HG02885 (cell line): ENCODE data around the gene KCNN3.

Experiments used
- ATAC-seq: cut with Tn5 transposase; IDR thresholded peaks from one replicate; pipeline ENCODE4 v1.9.1; 2021; ENCODE audit warnings: mild to moderate bottlenecking; ENCODE audit not compliant: unreplicated experiment, poor library complexity

The KCNN3 gene

DNA sequence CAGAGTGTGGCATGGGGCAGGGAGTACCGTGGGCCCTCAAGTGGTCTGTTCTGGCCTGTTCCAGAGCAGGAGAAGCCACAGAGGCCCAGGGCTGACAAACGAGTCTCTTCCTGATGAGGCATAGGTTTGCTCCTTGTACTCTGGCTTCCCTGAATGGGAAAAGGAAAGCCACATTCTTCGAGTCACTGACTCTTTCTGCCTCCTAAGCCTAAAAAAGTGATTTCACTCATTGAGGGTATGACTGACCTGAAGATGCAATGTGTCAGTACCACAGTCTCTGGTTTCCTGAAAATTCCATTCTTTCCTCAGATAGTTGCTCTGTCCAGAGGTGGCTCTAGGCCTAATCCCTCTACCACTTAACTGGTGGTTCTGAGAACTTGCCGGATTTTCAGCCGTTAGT lies 92.3 kb downstream of the KCNN3 start:
- ATAC-seq: no peak

DNA sequence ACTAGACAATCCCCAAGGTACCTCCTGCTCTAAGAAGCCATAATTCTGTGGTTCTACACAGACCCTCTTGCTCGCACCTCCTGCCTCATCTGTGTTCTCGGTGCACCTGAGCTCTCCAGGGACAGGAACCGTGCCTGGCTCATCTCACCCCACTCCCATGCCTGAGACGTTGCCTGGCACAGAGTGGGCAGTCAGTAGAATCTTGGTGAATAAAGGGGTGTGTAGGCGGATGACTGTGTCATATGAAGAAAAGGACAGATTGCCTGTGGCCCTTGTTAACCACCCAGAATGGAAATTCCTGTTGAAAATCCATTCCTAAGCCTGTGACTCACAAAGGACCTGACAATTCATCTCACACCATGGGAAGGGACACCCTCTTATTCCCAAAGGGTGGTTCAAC lies 92.9 kb downstream of the KCNN3 start:
- ATAC-seq: no peak

DNA sequence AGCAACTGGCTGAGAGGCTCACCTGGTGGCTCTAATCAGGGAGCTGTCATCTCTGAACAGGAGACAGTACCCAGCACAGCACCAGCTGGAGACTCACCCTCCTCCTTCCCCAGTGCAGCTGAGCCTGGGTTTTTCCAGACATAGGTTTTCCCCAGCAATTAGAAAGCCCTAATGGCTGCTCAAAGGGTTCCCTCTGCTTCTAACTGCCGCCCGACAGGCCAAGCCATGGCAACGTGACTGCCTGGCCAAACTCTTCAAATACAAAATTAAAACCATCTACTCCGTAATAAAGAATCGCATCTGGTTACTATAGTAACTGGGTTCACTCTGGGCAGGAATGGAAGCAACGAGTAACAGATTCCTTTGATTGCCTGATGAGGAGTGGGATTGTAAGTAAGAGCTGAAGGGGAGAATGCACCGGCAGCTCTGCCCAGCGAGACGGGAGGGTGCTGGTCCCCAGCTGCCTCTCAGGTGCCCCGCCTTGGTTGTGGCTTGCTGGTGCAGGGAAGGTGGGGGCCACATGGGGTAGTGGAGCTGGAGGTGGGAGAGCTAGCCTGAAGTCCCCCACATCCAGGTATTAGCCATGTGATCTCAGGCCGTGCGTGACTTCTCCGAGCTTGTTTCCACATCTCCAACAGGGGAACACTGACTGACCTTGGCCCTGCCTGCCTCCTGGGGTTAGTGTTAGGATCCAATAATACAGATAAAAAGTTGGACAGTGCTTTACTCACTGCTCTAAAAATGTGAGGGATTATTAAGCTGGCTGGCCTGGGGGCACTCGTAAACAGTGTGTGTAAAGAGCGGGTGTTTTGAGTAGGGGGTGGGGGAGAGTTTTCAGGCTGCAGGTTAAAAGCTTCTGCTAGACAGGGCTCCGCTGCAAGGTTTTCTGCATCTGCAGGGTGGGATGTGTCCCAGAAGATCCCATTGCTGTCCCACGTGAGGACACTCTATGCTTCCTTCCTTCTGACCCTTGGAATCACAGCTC lies 94.2 kb downstream of the KCNN3 start:
- no peak for ATAC-seq

DNA sequence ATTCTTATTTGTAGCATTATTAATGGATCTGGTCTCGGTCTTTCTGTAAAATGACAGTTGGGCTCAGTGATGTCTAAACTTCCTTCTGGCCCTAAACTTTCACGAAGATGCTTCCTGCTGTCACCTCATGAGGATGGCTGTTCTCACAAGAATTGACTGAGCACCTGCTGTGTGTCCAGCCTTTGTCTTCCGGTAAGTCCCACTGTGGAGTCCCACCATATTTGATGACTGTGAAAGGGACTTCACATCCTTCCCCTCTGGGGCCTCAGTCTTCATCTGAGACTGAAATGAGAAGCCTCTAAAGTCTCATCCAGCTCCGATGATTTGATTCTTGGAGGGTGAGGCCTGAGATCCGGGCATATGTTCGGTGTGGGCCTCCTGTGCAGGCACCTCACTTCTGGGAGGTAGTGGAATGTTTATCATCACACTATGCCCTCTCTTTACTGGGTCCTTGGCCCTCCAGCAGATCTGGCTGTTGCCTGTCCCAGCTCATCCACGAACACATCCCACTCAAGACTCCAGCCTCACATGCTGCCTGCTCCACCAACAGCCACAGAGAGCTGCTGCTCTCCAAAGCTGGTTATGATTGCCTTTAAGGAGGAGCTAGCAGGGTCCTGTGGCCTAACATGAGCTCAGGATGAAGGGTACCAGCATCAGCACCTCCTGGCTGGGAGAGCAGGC lies 95.8 kb downstream of the KCNN3 start:
- no peak for ATAC-seq

DNA sequence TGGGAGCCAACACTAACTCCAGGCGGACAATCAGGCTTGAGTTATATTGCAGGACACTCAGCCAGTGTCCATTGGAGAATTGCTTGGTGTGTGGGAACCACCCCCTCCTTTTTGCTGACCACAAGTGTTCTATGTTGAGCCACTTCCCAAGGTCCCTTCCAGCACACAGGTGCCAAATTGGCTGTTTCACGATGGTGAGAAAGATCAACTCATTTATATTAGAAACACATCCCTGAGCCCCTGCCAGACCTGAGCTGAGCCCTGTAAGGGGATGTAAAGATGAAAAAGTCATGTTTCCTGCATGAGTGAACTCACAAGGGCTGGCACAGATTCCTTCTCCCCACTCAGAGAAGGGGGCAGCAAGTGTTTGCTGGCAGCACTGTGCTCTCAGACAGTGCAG lies 96.5 kb downstream of the KCNN3 start:
- no peak for ATAC-seq

DNA sequence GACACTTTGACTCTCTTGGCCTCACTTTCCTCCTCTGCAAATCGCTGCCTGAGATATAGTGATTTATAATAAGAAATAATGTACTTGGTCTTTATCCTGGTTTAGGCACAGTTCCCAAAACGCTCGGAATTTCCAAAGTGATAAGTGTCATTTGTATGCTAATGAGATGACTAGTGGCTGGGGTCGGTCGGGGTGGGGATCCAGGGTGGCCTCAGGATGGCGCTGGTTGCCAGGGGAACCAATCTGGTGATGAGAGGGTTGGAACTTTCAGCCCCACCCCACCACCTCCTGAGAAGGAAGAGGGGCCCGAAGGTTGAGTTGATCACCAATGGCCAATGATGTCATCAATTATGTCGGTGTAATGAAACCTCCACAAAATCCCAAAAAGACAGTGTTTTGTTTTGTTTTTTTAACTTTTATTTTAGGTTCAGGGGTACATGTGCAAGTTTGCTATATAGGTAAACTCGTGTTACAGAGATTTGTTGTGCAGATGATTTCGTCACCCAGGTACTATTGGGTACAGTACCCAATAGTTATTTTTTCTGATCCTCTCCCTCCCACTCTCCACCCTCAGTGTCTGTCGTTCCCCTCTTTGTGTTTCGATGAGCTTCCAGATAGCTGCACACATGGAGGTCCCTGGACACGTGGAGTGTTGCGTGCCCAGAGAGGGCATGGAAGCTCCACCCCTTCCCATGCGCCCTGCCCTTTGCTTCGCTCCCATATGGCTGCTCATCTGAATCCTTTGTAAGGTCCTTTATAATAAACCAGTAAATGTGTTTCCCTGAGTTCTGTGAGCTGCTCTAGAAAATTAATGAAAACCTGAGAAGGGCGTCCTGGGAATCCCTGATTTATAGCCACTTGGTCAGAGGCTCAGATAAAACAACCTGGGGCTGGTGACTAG lies 97.2 kb downstream of the KCNN3 start:
- ATAC-seq: no peak

DNA sequence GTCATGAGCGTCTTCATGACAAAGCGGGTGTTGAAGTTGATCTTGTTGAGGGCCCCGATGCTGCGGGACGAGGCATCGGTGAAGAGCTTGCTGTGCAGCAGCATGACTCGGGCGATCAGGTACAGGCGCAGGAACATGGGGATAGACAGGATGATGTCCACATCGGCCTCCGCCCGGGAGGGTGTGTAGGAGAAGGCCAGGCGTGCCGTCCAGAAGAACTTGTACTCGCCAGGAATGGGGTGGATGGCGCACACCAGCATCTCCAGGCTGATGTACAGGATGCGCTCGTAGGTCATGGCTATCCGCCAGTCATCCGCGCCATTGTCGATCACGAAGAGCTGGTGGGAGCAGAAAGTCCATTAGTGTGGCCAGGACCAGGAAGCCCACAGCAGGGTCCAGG lies 98.0 kb downstream of the KCNN3 start:
- ATAC-seq: no peak

DNA sequence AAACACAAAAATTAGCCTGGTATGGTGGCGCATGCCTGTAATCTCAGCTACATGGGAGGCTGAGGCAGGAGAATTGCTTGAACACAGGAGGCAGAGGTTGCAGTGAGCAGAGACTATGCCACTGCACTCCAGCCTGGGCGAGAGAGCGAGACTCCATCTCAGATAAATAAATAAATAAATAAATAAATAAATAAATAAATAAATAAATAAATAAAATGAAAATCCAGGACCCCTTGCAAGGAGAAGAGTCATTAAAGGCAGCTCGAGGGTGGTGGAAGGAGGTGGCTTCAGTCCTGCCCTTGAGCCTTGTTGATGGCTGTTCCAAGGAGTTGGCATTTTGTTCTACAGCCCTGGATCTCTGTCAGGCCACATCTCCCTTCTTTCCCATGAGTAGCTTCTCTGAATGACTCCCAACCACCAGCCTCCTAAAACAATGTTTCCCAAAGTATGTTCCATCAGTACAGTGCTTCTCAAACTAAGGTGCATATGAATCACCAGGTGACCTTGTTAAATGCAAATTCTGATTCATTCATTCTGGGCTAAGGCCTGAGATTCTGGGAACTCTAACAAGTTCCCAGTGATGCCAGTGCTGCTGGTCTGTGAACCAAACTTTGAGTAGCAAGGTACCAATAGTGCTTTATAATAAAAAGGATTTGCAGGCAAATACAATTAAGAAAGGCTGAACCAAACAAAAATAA lies 99.0 kb downstream of the KCNN3 start:
- no peak for ATAC-seq

DNA sequence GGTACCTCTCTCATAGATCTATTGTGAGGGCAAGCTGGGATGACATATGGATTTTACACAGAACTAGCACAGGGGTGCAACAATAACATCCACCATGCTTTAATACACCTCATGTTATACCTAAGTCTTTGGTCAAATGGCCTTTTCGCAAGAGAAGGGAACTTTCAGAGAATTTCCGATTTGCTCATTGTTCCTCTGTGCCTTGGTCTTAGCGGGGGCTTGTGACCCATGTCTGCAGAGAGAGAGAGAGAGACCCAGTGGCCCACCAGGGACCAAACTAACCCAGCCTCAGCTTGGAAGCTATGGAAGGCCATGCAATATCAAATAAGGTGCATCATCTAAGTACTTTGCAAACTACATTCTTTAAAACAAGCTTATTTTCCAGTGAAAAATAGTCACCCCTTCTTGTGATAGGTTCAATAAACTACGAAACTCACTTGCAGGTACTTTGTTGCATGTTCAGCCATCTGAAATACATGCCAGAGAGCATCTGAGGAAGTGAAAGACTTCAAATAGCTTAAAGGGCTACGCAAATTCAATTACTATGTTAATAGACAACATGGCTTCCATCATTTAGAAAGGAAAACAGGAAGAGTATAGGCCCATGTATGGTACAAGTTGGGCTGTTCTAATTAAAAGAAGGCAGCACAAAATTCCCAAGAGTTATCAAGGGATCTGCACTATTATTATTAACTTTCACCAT lies 100.7 kb downstream of the KCNN3 start:
- no peak for ATAC-seq

DNA sequence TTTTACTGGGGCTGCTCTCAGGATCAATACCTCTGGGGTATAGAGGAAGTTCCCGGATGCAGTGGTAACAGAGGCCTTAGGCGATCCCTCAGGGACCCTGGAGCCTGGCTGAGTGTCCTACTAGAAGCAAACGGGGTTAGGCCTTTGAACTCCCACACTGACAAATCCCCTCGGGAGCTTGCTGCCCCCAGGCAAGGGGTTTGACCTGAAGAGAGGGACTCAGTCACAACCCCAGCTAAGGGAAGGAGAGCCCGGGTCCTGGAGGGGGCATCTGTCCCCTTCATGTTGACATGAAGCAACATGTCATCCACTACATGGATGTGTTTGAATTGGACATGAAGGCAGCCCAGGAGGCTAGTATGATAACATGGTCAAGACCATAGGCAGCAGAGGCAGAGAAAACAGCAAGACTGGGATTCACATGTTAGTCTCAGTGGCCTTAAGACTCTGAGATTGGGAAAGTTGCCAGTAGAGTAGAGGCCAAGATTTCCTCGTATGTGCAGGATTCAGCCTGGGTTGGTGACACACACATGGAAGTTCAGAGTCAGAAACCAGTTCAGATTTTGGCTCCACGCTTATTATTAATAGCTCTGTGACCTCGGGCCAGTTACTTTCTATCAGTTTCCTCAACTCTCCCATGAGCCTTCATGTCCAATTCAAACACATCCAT lies 101.5 kb downstream of the KCNN3 start:
- no peak for ATAC-seq

DNA sequence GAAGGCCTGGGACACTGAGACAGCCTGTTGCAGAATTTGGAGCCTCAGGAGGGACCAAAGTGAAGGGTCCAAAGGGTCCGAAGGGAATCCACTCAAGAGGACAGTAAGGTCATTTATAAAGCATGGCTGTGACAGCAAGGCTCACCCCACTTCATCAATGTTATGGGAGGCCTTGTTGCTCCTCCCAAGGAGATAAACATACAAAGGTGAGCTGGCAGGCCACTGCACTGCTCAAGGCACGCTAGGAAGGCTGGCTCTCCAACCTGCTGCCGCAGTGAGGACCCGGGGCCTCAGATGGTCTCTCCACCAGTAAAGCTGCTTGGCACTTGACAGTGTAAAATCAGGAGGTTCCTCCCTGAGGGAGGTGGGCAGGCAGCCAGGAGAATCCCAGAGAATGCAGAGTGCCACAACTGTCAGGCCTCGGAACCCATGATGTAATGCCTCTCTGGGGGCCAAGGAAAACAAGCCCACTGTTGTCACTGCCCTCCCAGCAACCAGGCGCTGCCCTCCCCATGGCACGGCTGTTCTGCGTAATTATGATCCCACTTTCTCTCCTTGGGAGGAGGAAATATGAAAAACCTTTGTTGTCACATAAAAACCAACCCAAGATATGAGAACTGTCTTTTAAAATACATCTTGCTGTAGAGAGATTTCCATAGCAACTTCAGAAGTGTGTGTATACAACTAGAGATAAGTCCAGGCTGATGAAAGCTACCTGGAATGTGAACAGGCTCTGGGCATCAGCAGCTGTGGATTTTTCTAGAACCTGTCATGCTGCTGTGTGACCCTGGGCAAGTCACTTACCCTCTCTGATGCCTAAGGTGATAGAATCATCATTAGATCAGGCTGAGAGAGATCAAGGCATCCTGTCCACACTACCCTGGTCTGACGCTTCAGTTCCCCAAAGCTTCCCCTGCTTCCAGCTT lies 102.5 kb downstream of the KCNN3 start:
- no peak for ATAC-seq

DNA sequence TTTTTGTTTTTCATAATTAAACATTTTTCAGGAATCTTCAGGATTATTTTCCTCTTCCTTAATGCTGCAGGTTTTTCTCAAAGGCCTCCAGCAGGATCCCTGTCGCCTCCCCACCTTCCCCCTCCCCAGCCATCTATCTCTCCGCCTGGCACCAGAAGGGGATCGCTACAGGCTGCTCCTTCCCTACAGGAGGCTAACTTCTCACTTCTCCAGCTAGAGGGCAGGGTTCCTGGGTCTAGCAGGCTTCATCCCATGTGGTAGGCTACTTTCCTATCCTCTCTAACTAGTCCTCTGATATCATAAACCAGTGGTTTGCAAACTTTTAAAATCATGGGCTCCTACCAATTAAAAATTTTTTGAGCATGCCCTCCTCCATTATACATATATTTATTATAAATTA lies 104.1 kb downstream of the KCNN3 start:
- ATAC-seq: no peak

DNA sequence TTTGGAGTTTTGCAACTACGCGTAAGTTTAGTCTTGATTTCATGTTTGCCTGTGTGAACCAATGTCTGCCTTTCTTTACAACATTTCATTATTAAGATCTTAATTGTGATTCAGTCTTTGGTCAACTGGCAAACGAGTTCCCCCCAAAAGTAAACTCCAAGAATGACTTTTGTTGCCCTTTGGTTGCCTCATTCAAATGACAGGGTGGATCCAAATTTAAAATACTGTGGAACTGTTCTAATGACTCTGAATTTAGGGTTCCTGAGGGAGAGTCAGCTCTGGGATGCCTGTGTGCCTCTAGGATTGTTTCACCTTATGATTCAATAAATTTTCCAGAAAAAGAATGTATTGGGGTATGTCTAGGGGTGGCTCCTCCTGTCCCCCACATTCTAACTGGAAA lies 105.3 kb downstream of the KCNN3 start:
- ATAC-seq: no peak

DNA sequence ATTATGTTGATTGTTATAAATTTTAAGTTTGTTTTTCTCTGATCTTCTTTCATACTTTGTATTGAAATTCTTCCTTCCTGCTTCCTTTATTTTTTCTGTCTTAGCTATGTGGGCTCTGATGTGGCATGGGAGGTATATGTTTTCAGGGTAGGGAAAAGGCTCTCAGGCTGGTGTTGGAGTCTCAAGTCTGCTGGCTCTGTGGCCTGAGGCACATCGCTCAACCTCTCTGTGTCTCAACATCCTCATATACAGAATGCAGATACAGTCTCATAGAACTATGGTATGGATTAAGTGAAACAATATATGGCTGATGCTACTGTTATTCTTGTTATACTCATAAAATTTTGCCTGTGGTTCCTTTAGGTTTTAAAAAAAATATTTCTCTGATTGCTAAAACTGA lies 105.9 kb downstream of the KCNN3 start:
- no peak for ATAC-seq

DNA sequence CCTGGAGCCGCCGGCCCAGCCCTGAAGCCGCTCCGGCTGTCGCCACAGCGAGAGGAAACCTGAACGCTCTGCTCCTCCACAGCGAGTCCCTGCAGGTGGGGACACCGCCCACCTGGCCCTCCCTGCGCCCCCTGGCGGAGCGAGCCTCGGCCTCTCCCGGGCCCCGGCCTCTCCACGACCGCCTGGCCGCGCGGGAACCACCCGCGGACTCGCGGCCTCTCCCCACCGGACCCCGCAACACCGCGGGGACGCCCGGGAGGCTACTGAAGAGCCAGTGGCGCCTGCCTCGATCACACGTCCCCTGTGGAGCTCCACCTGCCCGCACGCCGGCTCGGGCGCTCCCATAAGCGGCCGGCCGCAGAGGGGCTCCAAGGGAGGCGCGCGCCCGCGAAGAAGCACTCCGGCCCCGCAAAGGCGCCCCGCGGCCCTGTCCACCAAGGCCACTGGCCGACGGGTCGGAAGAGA lies 109.6 kb downstream of the KCNN3 start:
- ATAC-seq: peak; percentile 76

DNA sequence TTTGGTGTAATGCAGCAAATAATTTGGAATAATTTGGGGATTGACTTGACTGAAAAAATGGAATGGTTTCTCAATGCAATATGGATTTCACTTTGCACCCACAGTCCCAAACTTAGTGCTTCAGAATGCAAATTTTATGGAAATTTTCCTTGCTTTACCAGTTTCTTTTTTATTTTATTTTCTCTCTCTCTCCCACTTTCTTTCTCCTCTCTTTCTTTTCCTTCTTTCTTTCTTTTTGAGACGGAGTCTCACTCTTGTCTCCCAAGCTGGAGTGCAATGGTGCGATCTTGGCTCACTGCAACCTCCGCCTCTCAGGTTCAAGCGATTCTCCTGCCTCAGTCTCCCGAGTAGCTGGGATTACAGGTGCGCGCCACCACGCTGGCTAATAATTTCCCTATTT lies 110.3 kb downstream of the KCNN3 start:
- no peak for ATAC-seq

DNA sequence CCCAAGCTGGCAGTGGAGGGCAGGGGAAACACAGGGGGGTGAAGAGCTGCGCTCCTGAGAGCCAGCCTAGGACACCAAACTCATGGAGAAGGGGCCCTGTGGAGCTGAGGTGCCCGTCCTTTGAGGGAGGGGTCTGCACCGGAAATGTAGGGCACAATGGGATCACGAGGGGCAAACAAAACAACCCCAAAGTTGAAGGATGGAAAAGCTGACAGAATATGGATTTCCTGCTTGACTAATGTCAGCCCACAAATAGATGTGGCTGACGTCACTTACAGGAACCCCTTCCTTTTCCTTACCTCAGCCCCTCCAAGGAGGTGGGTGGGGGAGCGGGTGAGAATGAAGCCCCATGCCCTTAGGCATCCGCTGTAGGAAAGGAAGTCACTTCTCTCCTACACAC lies 110.9 kb downstream of the KCNN3 start:
- no peak for ATAC-seq

DNA sequence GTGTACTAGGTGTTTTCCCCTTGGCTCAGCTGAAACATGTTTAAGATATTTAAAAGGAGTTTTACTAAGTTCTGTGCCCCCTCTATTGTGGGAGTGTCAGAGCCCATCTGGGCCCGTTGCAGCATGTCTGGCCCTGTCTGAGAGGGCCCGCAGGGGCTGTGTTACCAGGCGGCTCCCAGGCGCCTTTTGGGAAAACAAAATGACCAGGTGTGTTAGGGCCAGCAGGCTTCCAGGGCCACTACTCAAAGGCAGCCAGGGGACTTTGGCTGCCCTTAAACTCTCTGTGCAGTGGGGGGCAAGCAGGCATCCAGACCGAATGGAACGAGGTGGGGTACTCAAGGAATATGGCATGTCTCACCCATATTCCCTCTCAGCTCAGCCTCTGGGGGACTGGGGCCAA lies 111.7 kb downstream of the KCNN3 start:
- no peak for ATAC-seq
